D721Med (cell line): Measurements from ENCODE around the gene BMP2K.

Experiments used
- DNase-seq: peaks from one replicate; pipeline ENCODE4 v3.0.0; 2011; ENCODE audit warnings: low spot score; ENCODE audit not compliant: insufficient read length
- FAIRE-seq: peaks from 2 replicates; lab custom pipeline; 2011; peaks lifted over from hg19 to GRCh38; lab: Jason Lieb, UNC
- TF ChIP-seq, protein P1 (sequence below): IDR thresholded peaks from 2 replicates; pipeline ENCODE4 v1.5.1; 2012; ENCODE audit warnings: mild to moderate bottlenecking, control low read depth; ENCODE audit not compliant: insufficient read depth; ENCODE audit errors: missing control alignments

Gene BMP2K

DNA sequence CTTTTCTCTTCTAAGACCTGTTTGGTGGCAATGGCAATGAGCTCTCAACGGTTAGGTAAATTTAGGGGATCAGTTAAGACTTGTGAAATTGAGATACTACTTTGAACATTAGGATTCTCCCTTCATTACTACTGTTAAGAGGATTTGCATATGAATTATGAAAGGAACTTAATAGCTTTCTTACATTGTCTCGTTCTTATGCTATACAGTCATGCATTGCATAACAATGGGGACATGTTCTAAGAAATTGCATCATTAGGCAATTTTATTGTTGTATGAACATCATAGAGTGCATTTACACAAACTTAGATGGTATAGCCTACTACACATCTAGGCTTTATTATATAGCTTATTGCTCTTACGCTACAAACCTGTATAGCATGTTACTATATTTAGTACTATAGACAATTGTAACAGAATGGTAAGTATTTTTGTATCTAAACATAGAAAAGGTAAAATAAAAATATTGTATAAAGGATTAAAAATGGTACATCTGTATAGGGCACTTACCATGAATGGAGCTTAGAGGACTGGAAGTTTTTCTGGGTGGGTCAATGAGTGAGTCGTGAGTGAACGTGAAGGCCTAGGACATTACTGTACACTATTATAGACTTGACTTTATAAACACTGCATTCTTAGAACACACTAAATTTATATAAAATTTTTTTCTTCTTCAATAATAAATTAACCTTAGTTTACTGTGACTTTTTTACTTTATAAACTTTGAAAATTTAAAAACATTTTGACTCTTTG, 100.6 kb downstream of the BMP2K start:
- TF ChIP-seq, protein P1, sequence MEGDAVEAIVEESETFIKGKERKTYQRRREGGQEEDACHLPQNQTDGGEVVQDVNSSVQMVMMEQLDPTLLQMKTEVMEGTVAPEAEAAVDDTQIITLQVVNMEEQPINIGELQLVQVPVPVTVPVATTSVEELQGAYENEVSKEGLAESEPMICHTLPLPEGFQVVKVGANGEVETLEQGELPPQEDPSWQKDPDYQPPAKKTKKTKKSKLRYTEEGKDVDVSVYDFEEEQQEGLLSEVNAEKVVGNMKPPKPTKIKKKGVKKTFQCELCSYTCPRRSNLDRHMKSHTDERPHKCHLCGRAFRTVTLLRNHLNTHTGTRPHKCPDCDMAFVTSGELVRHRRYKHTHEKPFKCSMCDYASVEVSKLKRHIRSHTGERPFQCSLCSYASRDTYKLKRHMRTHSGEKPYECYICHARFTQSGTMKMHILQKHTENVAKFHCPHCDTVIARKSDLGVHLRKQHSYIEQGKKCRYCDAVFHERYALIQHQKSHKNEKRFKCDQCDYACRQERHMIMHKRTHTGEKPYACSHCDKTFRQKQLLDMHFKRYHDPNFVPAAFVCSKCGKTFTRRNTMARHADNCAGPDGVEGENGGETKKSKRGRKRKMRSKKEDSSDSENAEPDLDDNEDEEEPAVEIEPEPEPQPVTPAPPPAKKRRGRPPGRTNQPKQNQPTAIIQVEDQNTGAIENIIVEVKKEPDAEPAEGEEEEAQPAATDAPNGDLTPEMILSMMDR = no peak
- peak; percentile 6 for FAIRE-seq
- no peak for DNase-seq

DNA sequence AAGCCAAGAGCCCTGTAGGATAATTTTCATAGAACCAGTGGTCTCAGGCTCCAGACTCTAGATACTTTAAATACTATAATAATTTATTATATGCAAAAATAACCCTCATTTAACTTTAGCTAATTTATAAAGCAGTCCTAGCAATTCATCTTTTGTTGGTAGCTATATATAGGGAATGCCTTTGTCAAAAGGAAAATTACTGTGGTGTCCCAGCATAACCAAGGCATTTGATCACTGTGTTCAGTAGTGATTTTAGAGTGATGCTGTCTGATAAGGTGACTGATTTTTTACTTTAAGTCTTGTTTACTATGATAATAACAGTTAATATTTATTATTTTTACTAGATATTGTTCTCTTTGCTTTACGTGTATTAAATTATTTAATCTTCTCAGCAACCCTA, 101.9 kb downstream of the BMP2K start:
- FAIRE-seq (no peak), DNase-seq (no peak)
- TF ChIP-seq, protein P1 = no peak

DNA sequence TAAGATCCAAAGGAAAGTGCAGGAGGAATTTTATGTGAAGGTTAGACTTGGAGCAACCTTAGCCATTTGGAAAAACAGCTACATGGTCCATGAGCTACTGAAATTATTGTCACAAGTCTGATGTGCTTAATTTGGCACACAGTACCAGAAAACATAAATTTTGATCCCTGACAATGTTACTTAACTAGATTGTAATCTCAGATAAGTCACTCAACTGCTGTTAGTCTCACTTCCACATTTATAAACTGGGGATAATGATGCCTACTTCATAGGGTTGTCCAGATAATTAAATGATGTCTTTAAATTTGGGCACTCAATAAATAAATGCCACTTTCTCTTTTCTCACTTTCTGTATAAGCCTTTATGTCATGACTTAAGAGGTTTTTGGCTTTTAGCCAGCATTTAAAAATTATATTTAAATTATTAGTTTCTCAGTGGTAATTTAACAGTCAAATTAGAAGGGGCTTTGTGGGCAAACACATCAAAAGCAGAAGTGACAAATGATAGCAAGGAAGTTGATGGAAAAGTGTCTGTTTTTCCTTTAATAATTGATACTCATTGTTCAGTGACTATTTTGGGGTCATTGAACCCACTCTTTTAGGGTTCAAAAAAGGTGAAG, 104.8 kb downstream of the BMP2K start:
- no peak for DNase-seq
- FAIRE-seq = no peak
- TF ChIP-seq, protein P1 = no peak

DNA sequence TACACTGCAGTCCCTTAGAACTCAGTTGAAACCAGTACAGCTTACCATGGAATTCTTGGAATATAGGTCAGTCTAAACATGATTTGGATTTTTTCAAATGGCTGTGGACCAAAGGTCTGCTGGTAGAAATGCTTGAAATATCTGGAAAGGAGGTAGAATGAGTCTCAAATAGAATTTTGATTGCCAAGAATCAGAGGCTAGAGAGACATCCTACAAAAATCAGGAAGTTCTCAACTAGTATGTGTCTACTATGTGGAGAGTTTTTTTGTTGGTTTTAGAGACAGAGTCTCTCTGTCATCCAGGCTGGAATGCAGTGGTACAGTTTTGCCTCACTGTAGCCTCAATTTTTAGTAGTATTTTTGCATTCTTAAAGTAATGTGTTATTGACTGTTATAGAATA, 109.4 kb downstream of the BMP2K start:
- no peak for FAIRE-seq
- TF ChIP-seq, protein P1 = no peak

DNA sequence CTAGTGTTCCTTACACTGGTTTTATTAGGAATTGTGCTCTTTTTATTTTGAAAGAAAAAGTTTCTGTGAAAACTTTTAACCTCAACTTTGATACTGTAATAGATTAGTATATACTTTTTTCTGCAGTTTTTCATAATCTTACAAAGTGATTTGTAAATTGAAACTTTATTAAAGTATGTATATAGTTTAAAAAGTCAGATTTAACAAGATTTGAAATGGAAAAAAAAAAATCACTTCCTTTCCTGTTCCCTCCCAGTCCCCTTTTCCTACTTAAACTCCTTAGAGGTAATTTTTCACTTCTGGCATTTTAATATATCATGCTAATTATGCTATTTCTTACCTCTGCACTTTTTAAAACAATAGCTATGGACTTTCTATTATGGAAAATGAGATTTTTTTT, 113.8 kb downstream of the BMP2K start:
- TF ChIP-seq, protein P1 = no peak
- DNase-seq = no peak
- FAIRE-seq = no peak

More for the DNA sequence above, 109.4 kb downstream of the BMP2K start:
- no peak for DNase-seq

DNA sequence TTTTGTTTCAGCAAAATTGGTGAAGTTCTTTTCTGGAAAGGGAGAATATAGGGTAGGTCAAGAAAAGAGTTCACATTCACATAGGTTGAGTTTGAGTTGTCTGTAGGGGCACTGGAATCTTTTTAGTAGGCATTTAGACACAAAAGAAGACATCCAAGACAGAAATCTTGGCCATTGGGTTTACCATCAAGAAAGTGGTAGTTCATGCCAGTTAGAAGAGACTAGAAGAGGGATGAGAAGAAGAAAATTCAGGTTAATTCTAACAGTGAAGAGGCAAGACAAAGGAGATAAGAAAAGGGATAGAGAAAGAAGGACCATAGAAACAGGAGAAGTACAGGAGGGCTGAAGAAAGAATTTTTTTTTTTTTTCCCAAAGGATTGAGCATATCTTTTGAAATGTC, 123.2 kb downstream of the BMP2K start:
- FAIRE-seq (no peak), DNase-seq (no peak)
- TF ChIP-seq, protein P1 = no peak

DNA sequence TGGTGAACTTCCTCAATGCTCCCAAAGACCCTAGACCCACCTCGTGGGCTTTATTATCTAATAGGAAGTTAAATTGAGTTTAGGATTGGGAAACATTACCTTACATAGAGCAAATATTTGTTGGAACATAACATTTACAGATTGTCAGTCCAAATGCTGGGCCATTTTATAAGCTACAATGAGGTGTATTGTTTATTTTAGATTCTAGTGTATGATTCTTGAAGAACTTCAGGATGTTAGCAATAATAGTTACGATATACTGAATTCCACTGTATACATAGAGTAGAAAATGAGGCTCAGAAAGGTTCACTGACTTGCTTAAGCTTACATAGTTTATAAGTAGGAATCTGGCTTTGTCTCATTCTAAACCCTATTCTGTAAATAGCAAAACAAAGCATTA, 125.7 kb downstream of the BMP2K start:
- no peak for FAIRE-seq
- TF ChIP-seq, protein P1 = no peak

More for the DNA sequence above, 125.7 kb downstream of the BMP2K start:
- no peak for DNase-seq
